ENCODE data around the gene RAB12.
"Not testable (repeated sequence)": the region's sequence is repeated elsewhere in the genome, so short reads cannot be mapped to it uniquely, and the experiment has no call there.

Gene RAB12

DNA sequence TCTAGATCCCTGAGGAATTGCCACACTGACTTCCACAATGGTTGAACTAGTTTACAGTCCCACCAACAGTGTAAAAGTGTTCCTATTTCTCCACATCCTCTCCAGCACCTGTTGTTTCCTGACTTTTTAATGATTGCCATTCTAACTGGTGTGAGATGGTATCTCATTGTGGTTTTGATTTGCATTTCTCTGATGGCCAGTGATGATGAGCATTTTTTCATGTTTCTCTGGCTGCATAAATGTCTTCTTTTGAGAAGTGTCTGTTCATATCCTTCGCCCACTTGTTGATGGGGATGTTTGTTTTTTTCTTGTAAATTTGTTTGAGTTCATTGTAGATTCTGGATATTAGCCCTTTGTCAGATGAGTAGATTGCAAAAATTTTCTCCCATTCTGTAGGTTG lies 35.5 kb upstream of the RAB12 start:
- CTCF ChIA-PET; H3K27ac ChIP-seq (ENCODE audit: extremely low read depth, low read depth, low read length); H3K36me3 ChIP-seq (ENCODE audit: control insufficient read depth in 2 of 2, insufficient read depth in 1 of 2, low read length in 2 of 2); H3K4me3 ChIP-seq (ENCODE audit: low read depth, low read length); POLR2A ChIA-PET; H3K9me3 ChIP-seq (ENCODE audit: control insufficient read depth, insufficient read depth, low read depth, low read length); H3K4me1 ChIP-seq (ENCODE audit: control insufficient read depth, insufficient read depth, low read length): not testable (repeated sequence)
- TF ChIP-seq SCRT1 (tag by site-specific recombination; IDR thresholded peaks at IDR 0.05; ENCODE audit: borderline replicate concordance) (peak; percentile 50; the same call in 1 of the 2 replicates), SCRT2 (tag by site-specific recombination; IDR thresholded peaks at IDR 0.05) (peak; percentile 57; the same call in 1 of the 2 replicates)

DNA sequence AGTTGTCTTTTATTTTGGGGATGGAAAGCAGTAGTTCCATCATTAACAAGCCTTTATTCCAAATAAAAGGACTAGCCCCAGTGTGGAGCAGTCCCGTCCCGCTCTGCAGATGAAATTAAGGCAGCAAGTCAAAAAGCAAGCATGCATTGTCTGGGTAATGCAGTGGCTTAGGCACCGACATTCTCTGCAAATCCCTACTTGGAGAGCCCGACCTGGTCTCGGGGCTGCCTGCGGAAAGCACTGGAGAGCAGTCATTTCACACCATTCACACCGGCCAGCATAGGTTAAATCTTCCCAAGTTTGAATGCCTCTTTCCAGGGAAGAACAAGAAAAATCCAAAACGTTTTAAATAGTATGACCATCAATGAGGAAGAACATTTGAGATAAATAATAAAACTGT lies 24.4 kb upstream of the RAB12 start:
- TF ChIP-seq YY1 (tag by site-specific recombination; IDR thresholded peaks at IDR 0.05) (no peak), OVOL3 (tag by site-specific recombination; IDR thresholded peaks at IDR 0.05) (no peak), RBAK (tag by site-specific recombination; IDR thresholded peaks at IDR 0.05) (no peak), ZNF501 (tag by site-specific recombination; IDR thresholded peaks at IDR 0.05) (no peak), ZNF670 (tag by site-specific recombination; IDR thresholded peaks at IDR 0.05; ENCODE audit: low read depth) (no peak), SETDB1 (IDR thresholded peaks at IDR 0.05; ENCODE audit: insufficient read length, low read length) (no peak), ZNF561 (tag by site-specific recombination; IDR thresholded peaks at IDR 0.05; ENCODE audit: borderline replicate concordance) (no peak), ZNF558 (tag by site-specific recombination; IDR thresholded peaks at IDR 0.05) (no peak), ZNF16 (tag by site-specific recombination; IDR thresholded peaks at IDR 0.05; ENCODE audit: low read depth) (no peak), ZNF174 (tag by site-specific recombination; IDR thresholded peaks at IDR 0.05) (no peak), ZNF2 (tag by site-specific recombination; IDR thresholded peaks at IDR 0.05) (no peak), ZNF138 (tag by site-specific recombination; IDR thresholded peaks at IDR 0.05; ENCODE audit: borderline replicate concordance) (no peak), TRIM28 (IDR thresholded peaks at IDR 0.05; ENCODE audit: borderline replicate concordance, low read length) (no peak), IKZF3 (tag by site-specific recombination; IDR thresholded peaks at IDR 0.05) (no peak), ZNF423 (tag by site-specific recombination; IDR thresholded peaks at IDR 0.05) (no peak)
- TF ChIP-seq, protein P1, sequence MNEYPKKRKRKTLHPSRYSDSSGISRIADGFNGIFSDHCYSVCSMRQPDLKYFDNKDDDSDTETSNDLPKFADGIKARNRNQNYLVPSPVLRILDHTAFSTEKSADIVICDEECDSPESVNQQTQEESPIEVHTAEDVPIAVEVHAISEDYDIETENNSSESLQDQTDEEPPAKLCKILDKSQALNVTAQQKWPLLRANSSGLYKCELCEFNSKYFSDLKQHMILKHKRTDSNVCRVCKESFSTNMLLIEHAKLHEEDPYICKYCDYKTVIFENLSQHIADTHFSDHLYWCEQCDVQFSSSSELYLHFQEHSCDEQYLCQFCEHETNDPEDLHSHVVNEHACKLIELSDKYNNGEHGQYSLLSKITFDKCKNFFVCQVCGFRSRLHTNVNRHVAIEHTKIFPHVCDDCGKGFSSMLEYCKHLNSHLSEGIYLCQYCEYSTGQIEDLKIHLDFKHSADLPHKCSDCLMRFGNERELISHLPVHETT (tag by site-specific recombination; IDR thresholded peaks at IDR 0.05) = no peak
- TF ChIP-seq, protein P2, sequence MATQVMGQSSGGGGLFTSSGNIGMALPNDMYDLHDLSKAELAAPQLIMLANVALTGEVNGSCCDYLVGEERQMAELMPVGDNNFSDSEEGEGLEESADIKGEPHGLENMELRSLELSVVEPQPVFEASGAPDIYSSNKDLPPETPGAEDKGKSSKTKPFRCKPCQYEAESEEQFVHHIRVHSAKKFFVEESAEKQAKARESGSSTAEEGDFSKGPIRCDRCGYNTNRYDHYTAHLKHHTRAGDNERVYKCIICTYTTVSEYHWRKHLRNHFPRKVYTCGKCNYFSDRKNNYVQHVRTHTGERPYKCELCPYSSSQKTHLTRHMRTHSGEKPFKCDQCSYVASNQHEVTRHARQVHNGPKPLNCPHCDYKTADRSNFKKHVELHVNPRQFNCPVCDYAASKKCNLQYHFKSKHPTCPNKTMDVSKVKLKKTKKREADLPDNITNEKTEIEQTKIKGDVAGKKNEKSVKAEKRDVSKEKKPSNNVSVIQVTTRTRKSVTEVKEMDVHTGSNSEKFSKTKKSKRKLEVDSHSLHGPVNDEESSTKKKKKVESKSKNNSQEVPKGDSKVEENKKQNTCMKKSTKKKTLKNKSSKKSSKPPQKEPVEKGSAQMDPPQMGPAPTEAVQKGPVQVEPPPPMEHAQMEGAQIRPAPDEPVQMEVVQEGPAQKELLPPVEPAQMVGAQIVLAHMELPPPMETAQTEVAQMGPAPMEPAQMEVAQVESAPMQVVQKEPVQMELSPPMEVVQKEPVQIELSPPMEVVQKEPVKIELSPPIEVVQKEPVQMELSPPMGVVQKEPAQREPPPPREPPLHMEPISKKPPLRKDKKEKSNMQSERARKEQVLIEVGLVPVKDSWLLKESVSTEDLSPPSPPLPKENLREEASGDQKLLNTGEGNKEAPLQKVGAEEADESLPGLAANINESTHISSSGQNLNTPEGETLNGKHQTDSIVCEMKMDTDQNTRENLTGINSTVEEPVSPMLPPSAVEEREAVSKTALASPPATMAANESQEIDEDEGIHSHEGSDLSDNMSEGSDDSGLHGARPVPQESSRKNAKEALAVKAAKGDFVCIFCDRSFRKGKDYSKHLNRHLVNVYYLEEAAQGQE (tag by site-specific recombination; IDR thresholded peaks at IDR 0.05) = no peak
- TF ChIP-seq, protein P3, sequence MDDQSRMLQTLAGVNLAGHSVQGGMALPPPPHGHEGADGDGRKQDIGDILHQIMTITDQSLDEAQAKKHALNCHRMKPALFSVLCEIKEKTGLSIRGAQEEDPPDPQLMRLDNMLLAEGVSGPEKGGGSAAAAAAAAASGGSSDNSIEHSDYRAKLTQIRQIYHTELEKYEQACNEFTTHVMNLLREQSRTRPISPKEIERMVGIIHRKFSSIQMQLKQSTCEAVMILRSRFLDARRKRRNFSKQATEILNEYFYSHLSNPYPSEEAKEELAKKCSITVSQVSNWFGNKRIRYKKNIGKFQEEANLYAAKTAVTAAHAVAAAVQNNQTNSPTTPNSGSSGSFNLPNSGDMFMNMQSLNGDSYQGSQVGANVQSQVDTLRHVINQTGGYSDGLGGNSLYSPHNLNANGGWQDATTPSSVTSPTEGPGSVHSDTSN (CRISPR knock-in tag; IDR thresholded peaks at IDR 0.05) = no peak

More for the DNA sequence above, 24.4 kb upstream of the RAB12 start:
- POLR2A ChIA-PET = no interaction called here
- Histone ChIP-seq H3K9me3 (ENCODE audit: control insufficient read depth, insufficient read depth, low read depth, low read length) (no peaks in the 10 kb centered on the region), H3K36me3 (ENCODE audit: control insufficient read depth in 2 of 2, insufficient read depth in 1 of 2, low read length in 2 of 2) (no peaks in the 10 kb centered on the region), H3K4me3 (ENCODE audit: low read depth, low read length) (no peak overlapping the region), H3K27ac (ENCODE audit: extremely low read depth, low read depth, low read length) (no peak overlapping the region), H3K4me1 (ENCODE audit: control insufficient read depth, insufficient read depth, low read length) (no peaks in the 10 kb centered on the region)
- CTCF ChIA-PET = no interaction called here
